ENCODE data around the gene GALNT7.

The GALNT7 gene

DNA sequence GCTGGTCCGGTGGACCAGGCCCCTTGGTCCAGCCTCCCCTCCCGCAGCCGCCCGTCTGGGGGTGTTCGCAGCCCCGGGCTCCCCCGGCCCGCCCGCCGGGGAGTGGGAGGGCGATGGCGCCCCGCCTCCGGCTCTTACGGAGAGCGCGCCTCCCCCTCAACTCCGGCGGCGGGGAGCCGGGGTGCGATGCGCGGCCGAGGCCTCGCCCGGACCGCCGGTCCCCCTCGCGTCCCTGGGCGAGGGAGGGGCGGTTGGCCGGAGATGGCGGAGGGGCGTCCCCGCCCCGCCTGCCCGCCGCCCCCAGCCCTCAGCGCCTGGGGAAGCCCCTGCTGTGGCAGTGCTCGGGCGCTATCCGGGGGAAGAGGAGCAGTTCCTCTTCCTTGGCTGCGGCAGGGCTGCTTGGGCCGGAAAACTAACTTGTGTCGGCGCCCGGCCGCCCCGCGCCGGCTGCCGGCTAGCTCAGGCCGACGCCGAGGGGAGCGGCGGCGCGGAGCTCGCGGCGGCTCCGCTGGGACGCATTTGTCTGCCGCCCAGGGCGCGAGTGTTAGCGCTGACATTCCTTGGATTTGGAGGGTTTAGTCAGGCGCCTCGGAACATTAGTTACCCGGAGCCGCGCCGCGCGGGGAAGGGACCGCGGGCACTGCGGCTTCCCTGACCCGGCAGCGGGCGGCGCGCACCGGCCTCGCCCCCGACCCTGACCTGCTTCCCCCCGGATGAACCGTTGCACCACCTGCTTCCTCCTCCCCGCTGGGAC, 994 bp downstream of the GALNT7 start:
- DNase-seq (ENCODE audit: extremely low spot score), result peak; percentile 90
- POLR2A ChIA-PET, result interaction anchor here (1.0 kb wide), 1 partner anchor 165 kb away, joined by 3 read pairs; the partner anchor contains the start of gene HMGB2
- TF ChIP-seq CTCF (IDR thresholded peaks at IDR 0.05; ENCODE audit: control extremely low read depth, extremely low read depth, low read depth, missing control alignments), result no peak
- CTCF ChIA-PET, result interaction anchor here (1.3 to 2.5 kb wide), 2 partner anchors 9 to 12 kb away, joined by 3 to 7 read pairs; no protein-coding TSS in a partner anchor

- POLR2A ChIA-PET, result interaction anchor here (1.0 kb wide), 1 partner anchor 164 kb away, joined by 3 read pairs; the partner anchor contains the start of gene HMGB2
- no peak for TF ChIP-seq CTCF (IDR thresholded peaks at IDR 0.05; ENCODE audit: control extremely low read depth, extremely low read depth, low read depth, missing control alignments)
- DNase-seq (ENCODE audit: extremely low spot score), result no peak
- CTCF ChIA-PET, result interaction anchor here (1.1 to 2.5 kb wide), 7 partner anchors 8 to 157 kb away, joined by 3 to 7 read pairs (median 3); no protein-coding TSS in a partner anchor
These were observed 1.7 kb downstream of the GALNT7 start for GRCh38 chr4:173170182-173170778.

GRCh38 chr4:173171098-173171497, 2.5 kb downstream of the GALNT7 start:
- ChIA-PET POLR2A (no interaction called here), CTCF (interaction anchor here (1.1 to 2.5 kb wide), 7 partner anchors 8 to 158 kb away, joined by 3 to 7 read pairs (median 3); no protein-coding TSS in a partner anchor)
- no peak for TF ChIP-seq CTCF (IDR thresholded peaks at IDR 0.05; ENCODE audit: control extremely low read depth, extremely low read depth, low read depth, missing control alignments)
- no peak for DNase-seq (ENCODE audit: extremely low spot score)

DNA sequence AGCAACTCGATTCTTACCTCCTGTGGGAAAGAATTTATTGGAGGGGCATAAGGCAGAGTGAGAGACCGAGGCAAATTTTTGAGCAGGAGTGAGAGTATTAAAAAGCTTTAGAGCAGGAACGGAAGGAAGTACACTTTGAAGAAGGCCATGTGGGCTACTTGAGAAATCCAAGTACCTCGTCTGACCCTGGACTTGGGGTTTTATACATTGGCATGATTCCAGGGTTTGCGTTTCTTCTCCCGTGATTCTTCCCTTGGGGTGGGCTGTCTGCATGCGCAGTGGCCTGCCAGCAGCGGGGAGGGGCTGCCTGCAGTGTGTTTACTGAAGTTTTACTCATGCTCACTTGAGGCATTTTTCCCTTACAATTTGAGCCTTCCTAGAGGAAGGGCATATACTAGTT, 3.4 kb downstream of the GALNT7 start:
- DNase-seq (ENCODE audit: extremely low spot score), result no peak
- POLR2A ChIA-PET, result no interaction called here
- TF ChIP-seq CTCF (IDR thresholded peaks at IDR 0.05; ENCODE audit: control extremely low read depth, extremely low read depth, low read depth, missing control alignments), result no peak
- CTCF ChIA-PET, result interaction anchor here (0.9 to 2.5 kb wide), 2 partner anchors 10 to 86 kb away, joined by 3 to 7 read pairs; no protein-coding TSS in a partner anchor

- POLR2A ChIA-PET, result no interaction called here
- TF ChIP-seq CTCF (IDR thresholded peaks at IDR 0.05; ENCODE audit: control extremely low read depth, extremely low read depth, low read depth, missing control alignments), result no peak
- no peak for DNase-seq (ENCODE audit: extremely low spot score)
- CTCF ChIA-PET, result interaction anchor here (1.1 to 2.6 kb wide), 7 partner anchors 12 to 161 kb away, joined by 3 to 9 read pairs (median 4); no protein-coding TSS in a partner anchor
These were observed 5.6 kb downstream of the GALNT7 start for GRCh38 chr4:173174184-173174583.

DNA sequence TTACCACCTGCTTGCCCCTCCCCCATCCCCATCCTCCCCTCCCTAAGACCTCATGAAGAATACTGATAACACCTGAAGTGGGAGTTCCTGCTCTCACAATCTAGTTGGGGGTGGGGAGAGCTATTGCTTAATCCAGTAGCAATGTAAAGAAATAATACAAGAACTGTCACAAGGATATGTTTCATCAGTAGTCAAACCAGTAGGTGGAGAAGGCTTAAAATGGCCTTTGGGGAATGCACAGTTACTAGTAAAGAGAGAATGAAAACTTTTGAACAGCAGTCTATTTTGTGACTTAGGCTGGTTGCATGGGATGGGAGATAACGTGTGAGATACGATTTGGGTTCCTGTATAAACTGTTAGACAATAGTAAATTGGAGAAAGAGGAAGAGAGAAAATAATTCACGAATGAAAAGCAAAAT, 6.0 kb downstream of the GALNT7 start:
- POLR2A ChIA-PET, result no interaction called here
- no peak for DNase-seq (ENCODE audit: extremely low spot score)
- TF ChIP-seq CTCF (IDR thresholded peaks at IDR 0.05; ENCODE audit: control extremely low read depth, extremely low read depth, low read depth, missing control alignments), result no peak
- CTCF ChIA-PET, result interaction anchor here (1.1 to 2.6 kb wide), 7 partner anchors 10 to 83 kb away, joined by 3 to 9 read pairs (median 4); no protein-coding TSS in a partner anchor
